ENCODE data around the gene CAMK1D. TPM values are rescaled to one million over a fixed set of nuclear protein-coding genes. Genes with fewer than 3 reads are reported as not detected.
"Not testable (repeated sequence)": the region's sequence is repeated elsewhere in the genome, so short reads cannot be mapped to it uniquely, and the experiment has no call there.

CAMK1D gene
- total and polyA plus RNA-seq, 11 donors = 1.4 to 16.0 (median 2.5) TPM

GRCh38 chr10:12710594-12711349, 361.4 kb downstream of the CAMK1D start:
- DNase-seq (peak; percentile 64 to 81 (median 69)), ATAC-seq (peak; percentile 48 to 81 (median 74))
- H3K9me3 ChIP-seq = no peaks in the 10 kb centered on the region
- 39 to 45% (median 45%) methylated on average over 9 of the region's 9 CpGs for WGBS, 4 donors
- TF ChIP-seq POLR2A (IDR thresholded peaks at IDR 0.05) (no peak), CTCF (IDR thresholded peaks at IDR 0.05) (peak; percentile 86 to 95 (median 90))
- H3K27ac ChIP-seq = peak overlapping the region in 2 of 12 donors; percentile 1 to 78
- intact Hi-C loops (cut with DNase I) = loop anchor here (1.0 to 10.0 kb wide), 9 partner anchors 192 to 496 kb away; no protein-coding TSS in a partner anchor
- no peaks in the 10 kb centered on the region for H3K27me3 ChIP-seq
- H3K36me3 ChIP-seq = no peaks in the 10 kb centered on the region
- H3K4me1 ChIP-seq = peaks cover 0 to 48% (median 23%) of the 10 kb centered on the region in 12 donors
- H3K4me3 ChIP-seq = no peak overlapping the region

GRCh38 chr10:12711350-12711708, 362.0 kb downstream of the CAMK1D start:
- DNase-seq (no peak), ATAC-seq (no peak)
- no peaks in the 10 kb centered on the region for H3K36me3 ChIP-seq
- intact Hi-C loops (cut with DNase I) = loop anchor here (1.0 to 10.0 kb wide), 9 partner anchors 191 to 497 kb away; no protein-coding TSS in a partner anchor
- 65 to 66% (median 66%) methylated on average over 6 of the region's 6 CpGs for WGBS, 4 donors
- peaks cover 0 to 48% (median 23%) of the 10 kb centered on the region in 12 donors for H3K4me1 ChIP-seq
- TF ChIP-seq CTCF (IDR thresholded peaks at IDR 0.05) (peak in 1 of 12 donors; percentile 8), POLR2A (IDR thresholded peaks at IDR 0.05) (no peak)
- no peak overlapping the region for H3K4me3 ChIP-seq
- no peaks in the 10 kb centered on the region for H3K27me3 ChIP-seq
- H3K27ac ChIP-seq = no peak overlapping the region
- H3K9me3 ChIP-seq = no peaks in the 10 kb centered on the region

GRCh38 chr10:12712293-12712983, 363.1 kb downstream of the CAMK1D start:
- WGBS, 4 donors = 86 to 93% (median 92%) methylated on average over 11 of the region's 11 CpGs
- no peaks in the 10 kb centered on the region for H3K36me3 ChIP-seq
- no peak overlapping the region for H3K4me3 ChIP-seq
- no peak for DNase-seq
- peaks cover 0 to 38% (median 15%) of the 10 kb centered on the region in 12 donors for H3K4me1 ChIP-seq
- H3K9me3 ChIP-seq = no peaks in the 10 kb centered on the region
- intact Hi-C loops (cut with DNase I) = loop anchor here in 8 of 10 donors (1.0 to 10.0 kb wide), 7 partner anchors 190 to 495 kb away; no protein-coding TSS in a partner anchor
- no peak for TF ChIP-seq CTCF (IDR thresholded peaks at IDR 0.05)
- no peak for TF ChIP-seq POLR2A (IDR thresholded peaks at IDR 0.05)
- no peak for ATAC-seq
- H3K27ac ChIP-seq = no peak overlapping the region
- no peaks in the 10 kb centered on the region for H3K27me3 ChIP-seq

- not testable (repeated sequence) for DNase-seq, H3K9me3 ChIP-seq, H3K27me3 ChIP-seq, H3K27ac ChIP-seq, ATAC-seq, H3K4me3 ChIP-seq, H3K36me3 ChIP-seq
- WGBS, 4 donors = 91 to 96% (median 94%) methylated on average over 6 of the region's 6 CpGs
- intact Hi-C loops (cut with DNase I) = loop anchor here in 8 of 10 donors (1.0 to 10.0 kb wide), 7 partner anchors 189 to 496 kb away; no protein-coding TSS in a partner anchor
- H3K4me1 ChIP-seq = peaks cover 0 to 33% (median 11%) of the 10 kb centered on the region in 12 donors
These were observed 363.6 kb downstream of the CAMK1D start for GRCh38 chr10:12712984-12713316.

All from heart left ventricle (tissue), 16 donors.